Astrocyte of the cerebellum (primary cell): ENCODE results near the gene ARVCF.

Source experiments
- DNase-seq: peaks from one replicate; pipeline ENCODE4 v3.0.0-alpha.2; 2011; ENCODE audit warnings: low read depth
- H3K4me3 ChIP-seq: 2 replicates; pipeline ENCODE4 v1.5.1; 2011; ENCODE audit warnings: mild to moderate bottlenecking, low read depth, low read length, moderate library complexity
- in situ Hi-C: cut with HindIII; loops from 2 replicates; pipeline ENCODE4 v1.10.0; 2017; ENCODE audit warnings: low sequenced_read_pairs
- TF ChIP-seq, protein P1 (sequence below): IDR thresholded peaks from 2 replicates; pipeline ENCODE4 v1.5.1; 2012; ENCODE audit warnings: low read length, low read depth, moderate library complexity, mild to moderate bottlenecking; ENCODE audit errors: missing control alignments

ARVCF gene

DNA sequence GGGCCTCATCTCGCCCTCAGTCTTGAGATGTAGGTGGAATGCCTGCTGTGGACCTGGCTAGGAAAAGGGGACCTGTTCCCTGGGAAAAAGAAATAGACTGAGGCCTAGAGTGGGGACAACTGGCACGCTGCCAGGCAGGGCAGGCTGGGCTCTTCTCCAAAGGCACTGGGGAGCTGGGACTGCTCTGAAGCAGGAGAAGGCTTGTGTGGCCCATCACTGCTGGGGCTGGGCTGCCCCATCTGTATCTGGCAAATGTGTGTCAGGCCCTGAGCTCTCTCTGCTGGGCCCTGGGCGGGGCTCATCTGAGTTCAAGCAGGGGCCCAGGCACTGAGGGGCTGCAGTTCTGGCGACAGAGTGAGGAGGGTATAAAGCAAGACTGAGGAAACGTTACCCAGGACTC is 32.9 kb downstream of the ARVCF start:
- H3K4me3 ChIP-seq, result no peak overlapping the region
- in situ Hi-C loops, result no loop called here
- no peak for DNase-seq
- TF ChIP-seq, protein P1, sequence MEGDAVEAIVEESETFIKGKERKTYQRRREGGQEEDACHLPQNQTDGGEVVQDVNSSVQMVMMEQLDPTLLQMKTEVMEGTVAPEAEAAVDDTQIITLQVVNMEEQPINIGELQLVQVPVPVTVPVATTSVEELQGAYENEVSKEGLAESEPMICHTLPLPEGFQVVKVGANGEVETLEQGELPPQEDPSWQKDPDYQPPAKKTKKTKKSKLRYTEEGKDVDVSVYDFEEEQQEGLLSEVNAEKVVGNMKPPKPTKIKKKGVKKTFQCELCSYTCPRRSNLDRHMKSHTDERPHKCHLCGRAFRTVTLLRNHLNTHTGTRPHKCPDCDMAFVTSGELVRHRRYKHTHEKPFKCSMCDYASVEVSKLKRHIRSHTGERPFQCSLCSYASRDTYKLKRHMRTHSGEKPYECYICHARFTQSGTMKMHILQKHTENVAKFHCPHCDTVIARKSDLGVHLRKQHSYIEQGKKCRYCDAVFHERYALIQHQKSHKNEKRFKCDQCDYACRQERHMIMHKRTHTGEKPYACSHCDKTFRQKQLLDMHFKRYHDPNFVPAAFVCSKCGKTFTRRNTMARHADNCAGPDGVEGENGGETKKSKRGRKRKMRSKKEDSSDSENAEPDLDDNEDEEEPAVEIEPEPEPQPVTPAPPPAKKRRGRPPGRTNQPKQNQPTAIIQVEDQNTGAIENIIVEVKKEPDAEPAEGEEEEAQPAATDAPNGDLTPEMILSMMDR, result no peak

DNA sequence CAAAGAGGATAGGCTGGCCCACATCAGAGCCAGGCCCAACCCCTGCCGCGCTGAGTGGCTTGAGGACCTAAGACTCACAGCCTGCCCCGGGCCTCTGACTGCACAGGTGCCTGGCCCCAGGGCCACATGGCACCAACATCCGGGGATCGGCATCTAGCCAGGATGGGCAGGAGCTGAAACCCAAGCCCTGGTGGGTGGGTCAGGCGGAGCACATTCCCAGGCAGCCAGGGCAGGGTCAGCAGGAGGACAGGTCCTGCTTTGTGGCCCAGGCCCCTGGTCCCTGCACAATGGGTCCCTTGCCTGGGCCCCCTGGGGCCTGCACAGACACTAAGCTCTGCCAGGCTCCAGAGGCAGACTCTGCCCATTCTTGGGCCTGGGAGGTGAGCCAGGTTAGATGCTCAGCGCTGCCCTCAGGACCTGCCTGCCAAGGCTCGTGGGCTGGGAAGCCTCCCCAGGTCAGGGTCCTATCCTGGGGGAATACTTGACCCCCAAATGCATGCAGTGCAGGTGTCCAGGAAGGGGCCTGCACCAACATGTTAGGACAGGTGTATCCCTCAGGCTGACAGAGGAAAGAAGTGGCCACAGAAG is 33.5 kb downstream of the ARVCF start:
- TF ChIP-seq, protein P1, result no peak
- in situ Hi-C loops, result no loop called here
- no peak overlapping the region for H3K4me3 ChIP-seq
- DNase-seq, result no peak

DNA sequence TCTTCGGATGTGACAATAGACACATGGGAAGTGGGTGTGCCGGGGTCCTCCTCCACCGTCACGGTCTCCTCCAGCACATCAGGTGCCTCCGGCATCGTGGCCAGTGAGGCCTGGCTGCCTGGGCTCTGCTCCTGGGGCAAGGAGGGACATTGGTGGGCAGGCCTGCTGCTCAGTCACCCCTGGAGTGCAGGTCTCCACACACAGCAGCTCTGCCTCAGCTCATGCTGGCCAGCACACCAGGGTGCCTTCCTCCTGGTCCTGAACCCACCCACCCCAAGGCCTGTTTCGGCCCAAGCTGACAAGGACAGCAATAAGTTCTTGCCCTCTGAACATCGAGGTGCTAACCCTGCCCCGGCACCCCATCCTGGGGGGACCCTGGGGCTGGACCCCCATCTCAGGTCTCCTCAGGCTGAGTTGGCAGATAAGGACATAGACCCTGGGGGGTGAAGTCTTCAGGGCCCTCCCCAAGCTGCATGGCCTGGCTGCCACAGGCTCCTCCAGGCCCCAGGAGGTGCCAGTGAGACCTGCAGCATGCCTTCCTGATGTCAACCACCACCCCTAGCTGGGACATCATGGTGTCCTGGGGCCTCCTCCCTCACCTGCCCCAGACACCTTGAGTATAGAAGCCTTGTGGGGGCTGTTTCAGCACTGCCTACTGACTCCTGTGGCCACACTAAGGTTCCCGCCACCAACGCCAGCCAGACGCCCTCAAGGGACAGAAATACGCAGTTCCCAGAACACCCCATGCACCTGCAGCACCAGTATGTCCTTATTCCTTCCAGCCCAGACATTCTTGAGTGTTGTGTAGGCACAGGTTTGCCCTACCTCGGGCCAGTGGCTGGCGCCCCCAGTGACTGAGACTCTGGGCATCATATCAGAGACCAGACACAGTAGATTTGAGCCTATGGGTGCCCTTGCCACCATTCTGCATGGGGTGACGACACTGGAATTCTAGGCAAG is 34.4 kb downstream of the ARVCF start:
- TF ChIP-seq, protein P1, result no peak
- in situ Hi-C loops, result no loop called here
- no peak overlapping the region for H3K4me3 ChIP-seq
- DNase-seq, result no peak

DNA sequence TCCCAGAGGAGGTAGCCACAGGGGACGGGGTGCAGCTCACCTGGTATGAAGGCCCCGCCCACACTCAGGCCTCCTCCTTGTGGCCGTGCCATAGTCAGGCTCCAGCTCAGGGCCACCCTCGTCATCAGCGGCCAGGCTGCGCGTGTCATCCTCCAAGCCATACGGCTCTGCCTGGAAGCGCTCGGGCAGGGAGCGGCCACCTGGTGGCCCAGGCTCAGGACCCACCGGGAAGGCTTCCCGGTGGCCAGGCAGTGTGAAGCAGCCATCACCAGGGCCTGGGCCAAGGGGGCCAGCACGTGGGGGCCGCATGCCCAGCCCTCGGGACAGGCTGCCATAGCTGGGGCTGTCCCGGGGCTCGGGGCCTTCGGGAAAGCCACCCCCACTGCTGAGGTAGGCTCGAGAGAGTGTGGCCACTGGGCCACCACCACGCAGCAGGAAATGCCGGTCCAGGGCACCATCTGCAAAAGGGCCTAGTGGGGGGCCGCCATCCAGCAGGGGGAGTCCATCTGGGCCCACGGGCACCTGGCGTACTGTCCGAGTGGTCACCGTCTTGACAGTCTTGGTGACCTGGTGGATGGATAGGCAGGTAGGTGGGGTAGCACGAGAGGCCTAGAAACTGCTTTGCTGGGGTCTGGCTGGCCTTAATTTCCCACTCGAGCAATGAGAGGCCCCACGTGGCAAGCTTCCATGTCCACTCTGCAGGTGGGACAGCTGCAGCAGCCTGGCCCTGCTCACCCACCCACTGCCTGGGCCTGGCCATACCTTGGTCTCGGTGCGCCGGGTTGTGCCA is 35.3 kb downstream of the ARVCF start:
- DNase-seq, result no peak
- in situ Hi-C loops, result no loop called here
- H3K4me3 ChIP-seq, result no peak overlapping the region
- TF ChIP-seq, protein P1, result no peak

DNA sequence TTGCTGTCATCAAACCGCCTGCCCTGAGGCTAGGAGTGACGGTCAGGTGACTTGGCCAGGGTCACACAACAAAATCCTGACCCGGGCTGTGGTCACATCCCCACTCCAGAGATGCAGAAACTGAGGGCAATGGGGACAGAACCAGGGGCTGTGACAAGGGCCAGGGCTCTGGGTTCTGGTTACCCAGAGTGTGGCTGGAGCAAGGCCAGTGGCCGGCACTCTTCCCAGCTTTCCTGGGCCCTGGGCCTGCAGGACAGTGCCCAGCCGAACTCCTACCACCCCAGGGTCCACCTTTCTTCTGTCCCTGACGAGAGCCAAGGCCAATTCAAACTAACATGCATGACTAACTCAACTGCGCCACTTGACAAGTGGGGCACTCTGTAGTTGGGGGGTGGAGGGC is 35.9 kb downstream of the ARVCF start:
- H3K4me3 ChIP-seq, result no peak overlapping the region
- DNase-seq, result no peak
- in situ Hi-C loops, result no loop called here

More for the DNA sequence above, 35.9 kb downstream of the ARVCF start:
- TF ChIP-seq, protein P1, result no peak
